CD4-positive, alpha-beta T cell (primary cell): ENCODE measurements around the gene MPP3. TPM values are rescaled to one million over a fixed set of nuclear protein-coding genes. Genes with fewer than 3 reads are reported as not detected.

ENCODE experiments used
- ATAC-seq: fragments of 200-7000 bp; cut with Tn5 transposase; one replicate; pipeline ENCODE4 v1.10.0; 2022; ENCODE audit warnings: mild to moderate bottlenecking; ENCODE audit not compliant: poor library complexity
- CTCF ChIA-PET: fragments of 350-600 bp; sonication (Branson Sonifier 250); formaldehyde crosslinking; loops from one replicate; lab custom pipeline; 2021; ENCODE audit warnings: antibody characterized with exemption, inconsistent platforms; lab: Charles Lee
- POLR2A ChIA-PET: fragments of 350-600 bp; sonication (Branson Sonifier 250); formaldehyde crosslinking; loops from one replicate; lab custom pipeline; 2021; ENCODE audit warnings: antibody characterized with exemption, inconsistent platforms; lab: Charles Lee
- DNase-seq, 14 experiments: peaks; one replicate each; pipeline ENCODE4 v3.0.0-alpha.2; 2013 to 2020; ENCODE audit warnings: mixed read lengths in 2 of 14
- H3K27ac ChIP-seq, 2 donors: one replicate each; pipeline versions ENCODE4 v1.5.1 to v1.7.0; 2013; ENCODE audit warnings: low read length in 2 of 2, low read depth in 1 of 2, mild to moderate bottlenecking in 1 of 2
- H3K27me3 ChIP-seq, 2 experiments: 1 replicate in 1 of 2; 2 replicates in 1 of 2; pipeline versions ENCODE4 v1.6.1 to v1.7.0; 2013; ENCODE audit warnings: low read length in 2 of 2, control low read depth in 1 of 2, mild to moderate bottlenecking in 1 of 2, moderate library complexity in 1 of 2; ENCODE audit not compliant: insufficient read depth in 2 of 2, control insufficient read depth in 1 of 2
- H3K36me3 ChIP-seq: one replicate; pipeline ENCODE4 v1.6.1; 2013; ENCODE audit warnings: low read length, control low read depth; ENCODE audit not compliant: insufficient read depth
- H3K4me1 ChIP-seq: one replicate; pipeline ENCODE4 v1.6.1; 2013; ENCODE audit warnings: low read length, control low read depth; ENCODE audit not compliant: insufficient read depth
- H3K4me3 ChIP-seq: one replicate; pipeline ENCODE4 v1.5.1; 2013; ENCODE audit warnings: mild to moderate bottlenecking, low read length, moderate library complexity
- H3K9me3 ChIP-seq, 2 experiments: 1 replicate in 1 of 2; 2 replicates in 1 of 2; pipeline versions ENCODE4 v1.6.1 to v1.7.0; 2013; ENCODE audit warnings: low read length in 2 of 2, mild to moderate bottlenecking in 2 of 2, control low read depth in 1 of 2, moderate library complexity in 1 of 2; ENCODE audit not compliant: control insufficient read depth in 1 of 2, insufficient read depth in 1 of 2
- H3K27ac Mint-ChIP-seq: one replicate; pipeline ENCODE4 v1.8.0; 2020; ENCODE audit warnings: mixed read lengths
- H3K27me3 Mint-ChIP-seq: one replicate; pipeline ENCODE4 v1.8.0; 2021; ENCODE audit warnings: mixed read lengths
- H3K36me3 Mint-ChIP-seq: one replicate; pipeline ENCODE4 v1.8.0; 2021; ENCODE audit warnings: low read depth, mixed read lengths
- H3K4me1 Mint-ChIP-seq: one replicate; pipeline ENCODE4 v1.8.0; 2021; ENCODE audit warnings: low read depth, mixed read lengths
- H3K4me3 Mint-ChIP-seq: one replicate; pipeline ENCODE4 v1.8.0; 2020; ENCODE audit warnings: mild to moderate bottlenecking, mixed read lengths
- H3K9me3 Mint-ChIP-seq: one replicate; pipeline ENCODE4 v1.8.0; 2020; ENCODE audit warnings: mixed read lengths
- intact Hi-C, 2 experiments: fragments of 100-400 bp; cut with DNase I in 1 of 2; cut with micrococcal nuclease in 1 of 2; formaldehyde crosslinking; loops; one replicate each; pipeline versions ENCODE4 v1.15.1 to v1.9.0; 2023 to 2025; cut with DNase I, micrococcal nuclease
- total RNA-seq, 174 experiments: library from RNA in 2 of 174; stranded (reverse) in 2 of 174; gene quantifications; one replicate each; pipeline ENCODE4 v1.2.3 and lab custom pipeline; 2021 to 2026
- TF ChIP-seq, protein P1 (sequence below): fragments of 200-600 bp; IDR thresholded peaks from one replicate; pipeline ENCODE4 v1.8.0; 2022; ENCODE audit warnings: antibody characterized with exemption, mild to moderate bottlenecking

Gene MPP3
- total RNA-seq, 2 experiments from 2014 or later = 0.14 TPM; not detected in 1

- H3K4me1 ChIP-seq = no peaks in the 10 kb centered on the region
- POLR2A ChIA-PET = interaction anchor here (1.6 kb wide), 1 partner anchor 65 kb away, joined by 5 read pairs; no protein-coding TSS in a partner anchor
- H3K4me3 Mint-ChIP-seq = no peak overlapping the region
- no peaks in the 10 kb centered on the region for H3K36me3 Mint-ChIP-seq
- no peaks in the 10 kb centered on the region for H3K9me3 ChIP-seq
- H3K27me3 Mint-ChIP-seq = peaks cover 29% of the 10 kb centered on the region
- H3K9me3 Mint-ChIP-seq = no peaks in the 10 kb centered on the region
- DNase-seq (no peak), ATAC-seq (no peak)
- TF ChIP-seq, protein P1, sequence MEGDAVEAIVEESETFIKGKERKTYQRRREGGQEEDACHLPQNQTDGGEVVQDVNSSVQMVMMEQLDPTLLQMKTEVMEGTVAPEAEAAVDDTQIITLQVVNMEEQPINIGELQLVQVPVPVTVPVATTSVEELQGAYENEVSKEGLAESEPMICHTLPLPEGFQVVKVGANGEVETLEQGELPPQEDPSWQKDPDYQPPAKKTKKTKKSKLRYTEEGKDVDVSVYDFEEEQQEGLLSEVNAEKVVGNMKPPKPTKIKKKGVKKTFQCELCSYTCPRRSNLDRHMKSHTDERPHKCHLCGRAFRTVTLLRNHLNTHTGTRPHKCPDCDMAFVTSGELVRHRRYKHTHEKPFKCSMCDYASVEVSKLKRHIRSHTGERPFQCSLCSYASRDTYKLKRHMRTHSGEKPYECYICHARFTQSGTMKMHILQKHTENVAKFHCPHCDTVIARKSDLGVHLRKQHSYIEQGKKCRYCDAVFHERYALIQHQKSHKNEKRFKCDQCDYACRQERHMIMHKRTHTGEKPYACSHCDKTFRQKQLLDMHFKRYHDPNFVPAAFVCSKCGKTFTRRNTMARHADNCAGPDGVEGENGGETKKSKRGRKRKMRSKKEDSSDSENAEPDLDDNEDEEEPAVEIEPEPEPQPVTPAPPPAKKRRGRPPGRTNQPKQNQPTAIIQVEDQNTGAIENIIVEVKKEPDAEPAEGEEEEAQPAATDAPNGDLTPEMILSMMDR = no peak
- intact Hi-C loops = loop anchor here (1.0 kb wide), 3 partner anchors 66 to 184 kb away; no protein-coding TSS in a partner anchor
- no peaks in the 10 kb centered on the region for H3K4me1 Mint-ChIP-seq
- no peak overlapping the region for H3K27ac Mint-ChIP-seq
- no peaks in the 10 kb centered on the region for H3K36me3 ChIP-seq
- peaks cover 19 to 28% of the 10 kb centered on the region in 2 experiments for H3K27me3 ChIP-seq
- no peak overlapping the region for H3K27ac ChIP-seq
- CTCF ChIA-PET = interaction anchor here (1.1 to 4.6 kb wide), 6 partner anchors 18 to 184 kb away, joined by 3 to 42 read pairs (median 10); no protein-coding TSS in a partner anchor
- no peak overlapping the region for H3K4me3 ChIP-seq
These were observed 73.1 kb downstream of the MPP3 start for GRCh38 chr17:43759836-43760235.

DNA sequence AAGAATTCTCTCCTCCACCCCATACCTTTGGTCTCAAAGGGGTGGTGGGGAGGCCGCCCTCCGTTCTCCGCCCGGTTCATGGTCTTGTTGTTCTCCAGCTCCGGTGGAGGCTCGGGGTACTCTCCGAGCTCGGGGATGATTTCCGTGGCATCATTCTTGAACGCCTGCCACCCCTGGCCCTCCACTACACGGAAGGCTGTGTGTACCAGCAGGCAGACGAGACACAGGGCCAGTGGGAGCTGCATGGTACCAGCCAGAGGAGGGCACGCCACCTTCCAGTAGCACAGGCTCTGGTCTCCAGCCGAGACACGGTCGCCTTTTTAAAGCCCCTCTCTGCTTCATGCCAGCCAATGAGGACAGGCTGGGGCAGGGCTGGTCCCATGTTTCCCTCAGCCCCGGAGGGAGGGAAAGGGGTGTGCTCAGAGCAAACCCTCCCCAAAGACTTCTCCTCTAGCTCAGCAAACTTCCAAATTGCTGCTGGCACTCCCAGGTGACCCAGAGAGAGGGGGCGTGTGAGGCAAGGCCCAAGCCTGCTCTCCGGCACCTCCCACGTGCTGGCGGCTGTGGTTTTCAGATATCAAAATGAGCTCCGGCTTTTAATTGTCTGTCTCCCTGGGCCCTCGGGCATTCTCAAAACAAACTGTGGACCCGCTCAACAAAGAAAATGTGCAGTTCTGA, 74.3 kb downstream of the MPP3 start, which contains the start of gene SOST:
Gene SOST, minus strand, starts transcription at position 295 of the 678 bp plus-strand sequence. Its CDS starts 50 bp downstream, at position 245.
- TF ChIP-seq, protein P1 = no peak
- Mint-ChIP-seq H3K9me3 (no peaks in the 10 kb centered on the region), H3K36me3 (no peaks in the 10 kb centered on the region), H3K27me3 (peaks cover 41% of the 10 kb centered on the region), H3K4me1 (no peaks in the 10 kb centered on the region), H3K4me3 (no peak within 1 kb of the TSS), H3K27ac (no peak within 1 kb of the TSS)
- peaks cover 26 to 36% of the 10 kb centered on the region in 2 experiments for H3K27me3 ChIP-seq
- no peaks in the 10 kb centered on the region for H3K36me3 ChIP-seq
- no peaks in the 10 kb centered on the region for H3K9me3 ChIP-seq
- no peak for ATAC-seq
- intact Hi-C loops = no loop called here
- no peak for DNase-seq
- ChIA-PET CTCF (interaction anchor here (4.6 kb wide), 1 partner anchor 64 kb away, joined by 42 read pairs; no protein-coding TSS in a partner anchor), POLR2A (interaction anchor here (0.9 kb wide), 2 partner anchors 59 to 62 kb away, joined by 3 read pairs; no protein-coding TSS in a partner anchor)
- H3K4me1 ChIP-seq = no peaks in the 10 kb centered on the region
- H3K4me3 ChIP-seq = no peak within 1 kb of the TSS
- no peak within 1 kb of the TSS for H3K27ac ChIP-seq

- TF ChIP-seq, protein P1 = no peak
- Histone ChIP-seq H3K9me3 (no peaks in the 10 kb centered on the region), H3K27ac (no peak overlapping the region), H3K36me3 (no peaks in the 10 kb centered on the region), H3K4me3 (no peak overlapping the region), H3K27me3 (peaks cover 26 to 36% of the 10 kb centered on the region in 2 experiments), H3K4me1 (no peaks in the 10 kb centered on the region)
- peaks cover 46% of the 10 kb centered on the region for H3K27me3 Mint-ChIP-seq
- no peaks in the 10 kb centered on the region for H3K4me1 Mint-ChIP-seq
- CTCF ChIA-PET = interaction anchor here (1.1 kb wide), 1 partner anchor 64 kb away, joined by 3 read pairs; no protein-coding TSS in a partner anchor
- ATAC-seq (no peak), DNase-seq (no peak)
- no peak overlapping the region for H3K27ac Mint-ChIP-seq
- intact Hi-C loops = no loop called here
- H3K4me3 Mint-ChIP-seq = no peak overlapping the region
- no peaks in the 10 kb centered on the region for H3K9me3 Mint-ChIP-seq
- no peaks in the 10 kb centered on the region for H3K36me3 Mint-ChIP-seq
- POLR2A ChIA-PET = no interaction called here
These were observed 74.9 kb downstream of the MPP3 start for GRCh38 chr17:43758086-43758485.
